Neutrophil (primary cell): ENCODE results near the gene CSRP1.
"Not testable (repeated sequence)": the region's sequence is repeated elsewhere in the genome, so short reads cannot be mapped to it uniquely, and the experiment has no call there.

Source experiments
- H3K27ac ChIP-seq: fragments of 200-600 bp; sonication (generic); 2 replicates; pipeline ENCODE4 v1.5.1; 2016; ENCODE audit warnings: mild to moderate bottlenecking, moderate library complexity
- H3K27me3 ChIP-seq: fragments of 200-600 bp; sonication (generic); 2 replicates; pipeline ENCODE4 v1.6.0; 2016; ENCODE audit warnings: mild to moderate bottlenecking
- H3K36me3 ChIP-seq: fragments of 200-600 bp; sonication (generic); 2 replicates; pipeline ENCODE4 v1.5.1; 2017
- H3K4me1 ChIP-seq, 2 experiments: fragments of 200-600 bp in 1 of 2; sonication (generic) in 1 of 2; 1 replicate in 1 of 2; 2 replicates in 1 of 2; pipeline versions ENCODE4 v1.5.1 to v1.6.1; 2013 to 2016; ENCODE audit warnings: low read depth in 1 of 2, low read length in 1 of 2, mild to moderate bottlenecking in 1 of 2, moderate library complexity in 1 of 2; ENCODE audit not compliant: control insufficient read depth in 1 of 2, insufficient read depth in 1 of 2
- H3K4me3 ChIP-seq, 2 experiments: fragments of 200-600 bp in 1 of 2; sonication (generic) in 1 of 2; 1 replicate in 1 of 2; 2 replicates in 1 of 2; pipeline ENCODE4 v1.5.1; 2013 to 2016; ENCODE audit warnings: low read depth in 1 of 2, low read length in 1 of 2, mild to moderate bottlenecking in 1 of 2, moderate library complexity in 1 of 2
- H3K9me3 ChIP-seq: fragments of 200-600 bp; sonication (generic); 2 replicates; pipeline ENCODE4 v1.5.1; 2016
- TF ChIP-seq, protein P1 (sequence below): fragments of 200-600 bp; sonication (generic); IDR thresholded peaks from 2 replicates; pipeline ENCODE4 v1.5.1; 2016; ENCODE audit warnings: antibody characterized with exemption

Gene CSRP1

DNA sequence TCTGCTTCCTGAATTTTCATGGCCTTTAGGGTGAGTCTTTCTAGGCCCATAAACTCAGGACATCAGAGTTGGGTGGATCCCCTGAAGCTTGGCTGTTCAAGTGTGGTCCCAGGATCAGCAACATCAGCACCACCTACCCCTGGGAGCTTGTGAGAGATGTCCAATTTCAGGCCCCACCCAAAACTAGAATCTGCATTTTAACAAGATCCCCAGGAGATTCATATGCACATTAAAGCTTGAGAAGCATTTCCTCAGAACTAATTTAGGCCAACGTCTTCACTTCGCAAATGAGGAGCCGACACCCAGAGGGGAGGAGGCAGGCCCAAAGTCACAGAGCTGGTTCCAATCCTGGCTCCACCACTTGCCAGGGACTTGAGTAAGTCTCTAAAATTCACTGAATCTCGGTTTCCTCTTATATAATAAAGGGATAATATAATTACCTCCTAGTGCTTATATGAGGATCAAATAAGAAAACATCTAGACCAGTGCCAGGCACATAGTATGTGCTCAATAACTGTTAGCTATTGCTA, 27.7 kb downstream of the CSRP1 start:
- Histone ChIP-seq H3K4me3 (no peak overlapping the region), H3K9me3 (no peaks in the 10 kb centered on the region), H3K27ac (no peak overlapping the region), H3K36me3 (peaks cover 10% of the 10 kb centered on the region), H3K4me1 (peaks cover 31 to 33% of the 10 kb centered on the region in 2 experiments), H3K27me3 (peaks cover 33% of the 10 kb centered on the region)
- TF ChIP-seq, protein P1, sequence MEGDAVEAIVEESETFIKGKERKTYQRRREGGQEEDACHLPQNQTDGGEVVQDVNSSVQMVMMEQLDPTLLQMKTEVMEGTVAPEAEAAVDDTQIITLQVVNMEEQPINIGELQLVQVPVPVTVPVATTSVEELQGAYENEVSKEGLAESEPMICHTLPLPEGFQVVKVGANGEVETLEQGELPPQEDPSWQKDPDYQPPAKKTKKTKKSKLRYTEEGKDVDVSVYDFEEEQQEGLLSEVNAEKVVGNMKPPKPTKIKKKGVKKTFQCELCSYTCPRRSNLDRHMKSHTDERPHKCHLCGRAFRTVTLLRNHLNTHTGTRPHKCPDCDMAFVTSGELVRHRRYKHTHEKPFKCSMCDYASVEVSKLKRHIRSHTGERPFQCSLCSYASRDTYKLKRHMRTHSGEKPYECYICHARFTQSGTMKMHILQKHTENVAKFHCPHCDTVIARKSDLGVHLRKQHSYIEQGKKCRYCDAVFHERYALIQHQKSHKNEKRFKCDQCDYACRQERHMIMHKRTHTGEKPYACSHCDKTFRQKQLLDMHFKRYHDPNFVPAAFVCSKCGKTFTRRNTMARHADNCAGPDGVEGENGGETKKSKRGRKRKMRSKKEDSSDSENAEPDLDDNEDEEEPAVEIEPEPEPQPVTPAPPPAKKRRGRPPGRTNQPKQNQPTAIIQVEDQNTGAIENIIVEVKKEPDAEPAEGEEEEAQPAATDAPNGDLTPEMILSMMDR = no peak

DNA sequence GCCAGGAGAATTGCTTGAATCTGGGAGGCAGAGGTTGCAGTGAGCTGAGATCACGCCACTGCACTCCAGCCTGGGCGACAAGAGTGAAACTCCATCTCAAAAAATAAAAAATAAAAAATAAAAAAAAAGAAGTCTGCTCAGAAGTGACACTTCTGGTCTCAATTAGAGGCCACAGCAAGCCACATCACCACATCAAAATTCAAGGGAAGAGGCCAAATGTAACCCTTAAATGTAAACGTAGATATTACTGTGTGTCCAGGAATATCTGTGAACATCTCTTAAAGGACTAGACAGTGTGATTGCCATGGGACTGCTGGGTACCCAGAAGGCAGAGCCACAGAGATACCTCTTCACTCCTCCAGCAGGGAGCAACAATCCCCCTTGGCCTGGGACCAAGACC, 28.3 kb downstream of the CSRP1 start:
- H3K4me1 ChIP-seq = peaks cover 31 to 33% of the 10 kb centered on the region in 2 experiments
- H3K9me3 ChIP-seq, H3K4me3 ChIP-seq, H3K27ac ChIP-seq, H3K36me3 ChIP-seq: not testable (repeated sequence)
- peaks cover 39% of the 10 kb centered on the region for H3K27me3 ChIP-seq

DNA sequence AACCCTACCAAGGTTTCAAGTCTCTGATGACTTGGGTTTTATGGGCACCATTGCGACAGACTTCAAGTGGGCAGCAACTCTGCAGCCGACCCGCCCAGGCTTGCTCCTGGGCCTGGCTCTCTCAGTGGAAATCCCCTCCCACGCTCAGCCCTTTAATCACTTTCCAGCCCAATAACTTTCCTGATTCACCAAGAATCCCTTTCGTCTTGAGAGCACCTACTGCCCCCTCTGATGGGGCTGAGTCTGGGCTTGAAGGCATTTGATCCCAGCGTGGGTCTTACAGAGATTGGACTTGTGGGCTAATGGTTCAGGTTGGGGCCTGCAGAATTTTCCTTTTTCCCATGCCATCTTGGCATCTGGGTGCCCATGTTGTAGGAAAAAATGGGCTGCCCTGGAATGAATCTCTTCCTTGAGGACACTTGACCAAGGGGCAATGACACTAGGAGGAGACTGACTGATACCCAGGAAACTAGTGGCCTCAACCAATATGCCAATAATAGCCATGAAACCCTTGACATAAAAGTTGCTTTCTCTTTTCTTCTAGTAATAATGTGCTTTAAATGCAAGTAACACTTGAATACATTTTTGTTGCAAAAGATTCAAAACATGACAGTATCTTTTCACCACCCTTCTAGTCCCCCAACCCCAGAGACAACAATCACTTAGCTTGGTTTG, 30.1 kb downstream of the CSRP1 start:
- Histone ChIP-seq H3K4me3 (no peak overlapping the region), H3K36me3 (no peaks in the 10 kb centered on the region), H3K27me3 (peaks cover 50% of the 10 kb centered on the region), H3K9me3 (no peaks in the 10 kb centered on the region), H3K4me1 (peaks cover 28 to 29% of the 10 kb centered on the region in 2 experiments), H3K27ac (no peak overlapping the region)
- TF ChIP-seq, protein P1 = no peak

DNA sequence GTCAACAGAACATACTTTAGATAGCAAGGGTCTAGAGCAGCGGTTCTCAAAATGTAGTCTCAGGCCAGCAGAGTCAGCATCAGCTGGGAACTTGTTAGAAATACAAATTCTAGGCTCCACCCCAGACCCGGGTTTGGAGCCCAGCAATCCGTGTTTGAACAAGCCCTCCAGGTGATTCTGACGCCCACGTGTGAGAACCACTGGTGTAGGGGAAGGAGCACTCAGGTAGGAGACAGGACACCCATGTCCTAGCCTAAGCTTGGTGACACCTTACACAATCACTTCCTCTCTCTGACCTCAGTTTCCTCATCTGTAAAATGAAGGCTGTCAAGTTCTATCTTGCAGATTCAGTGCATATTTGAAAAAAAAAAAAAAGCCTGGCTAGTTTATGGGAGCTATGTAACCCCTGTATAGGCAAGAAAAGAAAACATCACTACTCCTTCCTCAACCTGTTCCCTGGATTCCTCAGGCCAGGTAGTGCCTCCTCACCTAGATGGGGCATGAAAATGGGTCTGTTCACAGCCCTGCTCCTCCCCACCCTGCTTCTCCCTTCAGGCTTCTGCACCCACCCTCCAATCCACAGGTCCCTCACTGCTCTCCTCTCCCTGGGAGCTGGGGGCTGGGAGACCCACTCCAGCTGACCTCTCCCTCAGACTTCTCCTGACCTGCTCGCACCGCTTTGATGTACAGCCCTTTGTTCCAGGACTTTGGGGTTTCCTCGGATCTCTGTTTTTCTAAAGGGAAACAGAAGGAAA, 30.8 kb downstream of the CSRP1 start:
- H3K27me3 ChIP-seq = peaks cover 50% of the 10 kb centered on the region
- TF ChIP-seq, protein P1 = no peak
- H3K4me1 ChIP-seq = peaks cover 21% of the 10 kb centered on the region in 2 experiments
- no peak overlapping the region for H3K4me3 ChIP-seq
- H3K36me3 ChIP-seq = no peaks in the 10 kb centered on the region
- no peaks in the 10 kb centered on the region for H3K9me3 ChIP-seq
- H3K27ac ChIP-seq = no peak overlapping the region

DNA sequence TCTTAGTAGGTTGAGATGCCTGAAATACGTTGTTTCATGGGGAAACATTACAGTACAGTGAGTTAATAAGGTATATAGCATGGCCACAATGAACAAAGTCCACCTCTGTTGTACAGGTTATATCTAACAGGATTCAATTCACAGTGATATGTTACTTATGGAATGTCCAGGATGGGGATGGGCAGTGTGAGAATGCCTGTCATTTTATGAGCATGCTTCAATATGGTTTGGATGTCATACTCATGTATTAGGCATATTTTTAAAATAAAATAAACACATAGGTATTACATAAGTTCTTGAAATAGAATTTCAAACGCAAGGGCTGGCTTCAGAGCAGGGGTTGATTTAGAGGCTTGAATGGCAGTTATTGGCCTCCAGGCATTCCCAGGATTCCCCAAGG, 31.8 kb downstream of the CSRP1 start:
- TF ChIP-seq, protein P1 = no peak

DNA sequence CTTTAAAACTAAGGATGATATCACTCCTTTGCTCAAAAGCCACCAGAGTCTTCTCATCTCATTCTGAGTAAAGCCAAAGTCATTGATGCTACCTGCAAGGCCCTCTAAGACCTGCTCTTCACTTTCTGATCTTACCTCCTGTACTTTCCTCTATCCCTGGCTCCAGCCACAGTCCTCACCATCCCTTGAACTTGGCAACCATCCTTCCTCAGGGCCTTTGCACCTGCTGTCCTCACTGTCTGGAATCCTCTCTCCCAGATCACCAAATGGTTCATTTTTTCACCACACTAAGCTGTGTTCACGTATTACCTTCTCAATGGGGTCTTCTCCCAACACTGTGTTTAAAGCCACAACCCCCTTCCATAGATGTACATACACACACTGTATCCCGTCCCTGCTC, 33.6 kb downstream of the CSRP1 start:
- Histone ChIP-seq H3K27me3 (peaks cover 72% of the 10 kb centered on the region), H3K36me3 (no peaks in the 10 kb centered on the region), H3K4me3 (no peak overlapping the region), H3K27ac (no peak overlapping the region), H3K9me3 (no peaks in the 10 kb centered on the region), H3K4me1 (peaks cover 13 to 23% of the 10 kb centered on the region in 2 experiments)
- TF ChIP-seq, protein P1 = no peak

More for the DNA sequence above, 31.8 kb downstream of the CSRP1 start:
- Histone ChIP-seq H3K27ac (no peak overlapping the region), H3K4me3 (no peak overlapping the region), H3K4me1 (peaks cover 12 to 13% of the 10 kb centered on the region in 2 experiments), H3K27me3 (peaks cover 54% of the 10 kb centered on the region), H3K36me3 (no peaks in the 10 kb centered on the region), H3K9me3 (no peaks in the 10 kb centered on the region)

DNA sequence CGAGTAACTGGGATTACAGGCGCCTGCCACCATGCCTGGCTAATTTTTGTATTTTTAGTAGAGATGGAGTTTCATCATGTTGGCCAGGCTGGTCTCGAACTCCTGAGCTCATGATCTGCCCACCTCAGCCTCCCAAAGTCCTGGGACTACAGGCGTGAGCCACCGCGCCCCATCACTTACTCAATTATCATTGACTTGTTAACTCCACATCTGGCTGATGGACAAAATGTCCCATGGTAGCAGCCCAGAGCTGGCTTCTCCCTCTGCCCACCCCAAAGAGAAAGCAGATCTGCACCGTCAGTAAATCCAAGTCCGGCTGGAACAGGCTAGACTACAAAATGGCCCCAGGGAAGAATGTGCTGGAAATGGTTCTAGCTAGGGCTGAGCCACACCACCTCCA, 34.6 kb downstream of the CSRP1 start:
- not testable (repeated sequence) for H3K9me3 ChIP-seq, H3K36me3 ChIP-seq, H3K27ac ChIP-seq, H3K4me3 ChIP-seq
- H3K27me3 ChIP-seq = peaks cover 82% of the 10 kb centered on the region
- H3K4me1 ChIP-seq = peaks cover 13 to 23% of the 10 kb centered on the region in 2 experiments
